Loucy (cell line): ENCODE results near the gene DENND2A.

ENCODE experiments used
- CTCF ChIP-seq: fragments of 200-600 bp; sonication (generic); conservative IDR thresholded peaks from 2 replicates; pipeline ENCODE4 v1.5.1; 2014; ENCODE audit warnings: mild to moderate bottlenecking, antibody characterized with exemption, low read length
- EZH2phosphoT487 ChIP-seq: fragments of 200-600 bp; IDR thresholded peaks from 2 replicates; pipeline ENCODE4 v1.6.1; 2018; ENCODE audit warnings: antibody characterized with exemption, mild to moderate bottlenecking, moderate library complexity, borderline replicate concordance

- TF ChIP-seq CTCF (no peak), EZH2phosphoT487 (no peak)
These were observed 98.9 kb downstream of the DENND2A start for GRCh38 chr7:140541513-140542227.
